ENCODE data around the gene LAMC3. TPM values are rescaled to one million over a fixed set of nuclear protein-coding genes. Genes with fewer than 3 reads are reported as not detected.

LAMC3 gene
- total RNA-seq, 2 donors from 2014 or later = 3.9 to 16.8 TPM

DNA sequence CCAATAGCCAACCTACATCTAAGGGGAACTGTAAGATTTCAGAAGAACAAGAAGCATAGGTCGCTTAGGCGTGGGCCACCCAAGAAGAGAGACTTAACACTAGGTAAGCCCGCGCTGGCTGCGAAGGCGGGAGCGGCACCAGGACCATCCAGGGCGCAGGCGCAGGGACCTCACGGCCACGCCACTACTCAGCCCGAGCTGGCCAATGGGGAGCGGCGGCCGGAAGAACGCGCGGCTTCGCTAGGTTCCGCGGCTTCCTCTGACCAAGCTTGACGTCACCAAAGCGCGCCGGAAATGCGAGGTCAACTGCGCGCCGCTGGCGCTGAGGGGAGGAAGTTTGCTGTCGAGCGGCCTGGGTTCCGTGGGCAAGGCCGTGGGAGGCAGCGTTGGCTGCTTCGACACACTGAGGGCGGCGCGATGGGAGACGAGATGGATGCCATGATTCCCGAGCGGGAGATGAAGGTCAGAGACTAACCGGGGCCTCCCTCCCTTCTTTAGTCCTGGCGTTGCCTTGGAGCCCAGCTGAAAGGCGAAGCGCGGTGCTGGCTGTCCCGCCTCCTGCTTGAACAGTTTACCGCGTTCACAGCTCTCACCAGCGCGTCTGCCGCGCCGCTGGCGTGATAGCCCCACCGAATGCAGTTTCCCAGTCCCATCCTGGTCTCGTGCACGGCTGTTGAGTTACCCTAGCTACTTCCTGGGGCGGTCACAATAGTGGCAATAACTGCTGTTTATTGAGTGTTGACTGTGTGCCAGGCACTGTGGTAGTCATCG, 116.5 kb downstream of the LAMC3 start, which contains the start of gene NUP214:
TSS of gene NUP214 (plus strand) at position 299 of the 771 bp plus-strand sequence. CDS start at position 418, 119 bp downstream.
- Histone ChIP-seq H3K27ac (peak within 1 kb of the TSS; percentile 65 to 83 (median 80)), H3K4me1 (peaks cover 21% of the 10 kb centered on the region), H3K4me3 (peak within 1 kb of the TSS; percentile 75 to 80), H3K36me3 (replicated peaks in 1 of 2; ENCODE audit: insufficient read depth in 1 of 2, low read depth in 2 of 2) (peaks cover 0 to 12% of the 10 kb centered on the region in 2 donors), H3K27me3 (no peaks in the 10 kb centered on the region), H3K9me3 (no peaks in the 10 kb centered on the region)
- peak; percentile 100 for ATAC-seq
- WGBS, 2 donors = 1 to 2% methylated on average over 26 to 60 of the region's 61 CpGs
- intact Hi-C loops (cut with DNase I) = no loop called here
- TF ChIP-seq, protein P1, sequence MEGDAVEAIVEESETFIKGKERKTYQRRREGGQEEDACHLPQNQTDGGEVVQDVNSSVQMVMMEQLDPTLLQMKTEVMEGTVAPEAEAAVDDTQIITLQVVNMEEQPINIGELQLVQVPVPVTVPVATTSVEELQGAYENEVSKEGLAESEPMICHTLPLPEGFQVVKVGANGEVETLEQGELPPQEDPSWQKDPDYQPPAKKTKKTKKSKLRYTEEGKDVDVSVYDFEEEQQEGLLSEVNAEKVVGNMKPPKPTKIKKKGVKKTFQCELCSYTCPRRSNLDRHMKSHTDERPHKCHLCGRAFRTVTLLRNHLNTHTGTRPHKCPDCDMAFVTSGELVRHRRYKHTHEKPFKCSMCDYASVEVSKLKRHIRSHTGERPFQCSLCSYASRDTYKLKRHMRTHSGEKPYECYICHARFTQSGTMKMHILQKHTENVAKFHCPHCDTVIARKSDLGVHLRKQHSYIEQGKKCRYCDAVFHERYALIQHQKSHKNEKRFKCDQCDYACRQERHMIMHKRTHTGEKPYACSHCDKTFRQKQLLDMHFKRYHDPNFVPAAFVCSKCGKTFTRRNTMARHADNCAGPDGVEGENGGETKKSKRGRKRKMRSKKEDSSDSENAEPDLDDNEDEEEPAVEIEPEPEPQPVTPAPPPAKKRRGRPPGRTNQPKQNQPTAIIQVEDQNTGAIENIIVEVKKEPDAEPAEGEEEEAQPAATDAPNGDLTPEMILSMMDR (IDR thresholded peaks at IDR 0.05) = peak in 1 of 7 experiments; percentile 28
- TF ChIP-seq POLR2A (IDR thresholded peaks at IDR 0.05) = peak; percentile 77 to 95 (median 94)
- peak; percentile 99 for DNase-seq

DNA sequence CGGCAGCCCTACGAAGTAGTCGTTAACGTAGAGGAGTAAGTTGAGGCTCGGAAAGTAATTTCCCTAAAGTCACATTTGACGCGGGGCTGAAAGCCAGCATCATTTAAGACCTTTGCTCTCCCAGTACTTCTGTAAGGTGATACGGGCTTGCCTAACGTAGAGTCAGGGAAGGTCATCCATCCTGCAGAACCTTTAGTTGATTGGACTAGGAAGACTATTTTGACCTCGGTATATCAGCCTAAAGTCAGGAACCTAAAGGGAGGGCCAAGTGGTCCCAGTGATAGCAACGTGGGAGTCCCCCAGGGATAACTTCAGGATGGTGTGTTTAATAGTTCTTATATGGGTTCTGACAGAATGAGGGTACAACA, 117.1 kb downstream of the LAMC3 start:
- TF ChIP-seq POLR2A (IDR thresholded peaks at IDR 0.05) = no peak
- TF ChIP-seq, protein P1 (IDR thresholded peaks at IDR 0.05) = no peak
- ATAC-seq (no peak), DNase-seq (peak in 1 of 4 donors; percentile 14)
- Histone ChIP-seq H3K4me1 (peaks cover 21% of the 10 kb centered on the region), H3K27me3 (no peaks in the 10 kb centered on the region), H3K36me3 (replicated peaks in 1 of 2; ENCODE audit: insufficient read depth in 1 of 2, low read depth in 2 of 2) (peaks cover 0 to 13% of the 10 kb centered on the region in 2 donors), H3K9me3 (no peaks in the 10 kb centered on the region), H3K4me3 (peak overlapping the region; percentile 75 to 80), H3K27ac (peak overlapping the region; percentile 65 to 83 (median 80))
- intact Hi-C loops (cut with DNase I) = no loop called here
- 0% methylated on average over 3 to 11 of the region's 11 CpGs for WGBS, 2 donors

DNA sequence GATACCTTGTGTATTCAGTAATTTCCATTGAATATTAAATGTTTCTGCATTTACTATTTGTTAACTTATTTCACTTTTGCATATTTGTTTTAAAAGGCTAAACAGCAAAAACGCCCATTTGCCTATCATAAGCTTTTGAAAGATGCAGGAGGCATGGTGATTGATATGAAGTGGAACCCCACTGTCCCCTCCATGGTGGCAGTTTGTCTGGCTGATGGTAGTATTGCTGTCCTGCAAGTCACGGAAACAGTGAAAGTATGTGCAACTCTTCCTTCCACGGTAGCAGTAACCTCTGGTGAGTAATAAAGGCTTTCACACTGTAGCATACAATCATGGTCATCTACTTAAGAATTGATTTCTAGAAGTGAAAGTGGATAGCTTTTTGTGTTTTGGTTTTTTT, 120.2 kb downstream of the LAMC3 start:
- DNase-seq = no peak
- H3K27ac ChIP-seq = no peak overlapping the region
- H3K36me3 ChIP-seq (replicated peaks in 1 of 2; ENCODE audit: insufficient read depth in 1 of 2, low read depth in 2 of 2) = peaks cover 5 to 35% of the 10 kb centered on the region in 2 donors
- ATAC-seq = no peak
- H3K4me1 ChIP-seq = peaks cover 21% of the 10 kb centered on the region
- intact Hi-C loops (cut with DNase I) = no loop called here
- no peaks in the 10 kb centered on the region for H3K9me3 ChIP-seq
- TF ChIP-seq, protein P1 (IDR thresholded peaks at IDR 0.05) = no peak
- no peak for TF ChIP-seq POLR2A (IDR thresholded peaks at IDR 0.05)
- WGBS, 2 donors = 70 to 78% methylated on average over 3 of the region's 3 CpGs
- H3K4me3 ChIP-seq = no peak overlapping the region
- no peaks in the 10 kb centered on the region for H3K27me3 ChIP-seq

DNA sequence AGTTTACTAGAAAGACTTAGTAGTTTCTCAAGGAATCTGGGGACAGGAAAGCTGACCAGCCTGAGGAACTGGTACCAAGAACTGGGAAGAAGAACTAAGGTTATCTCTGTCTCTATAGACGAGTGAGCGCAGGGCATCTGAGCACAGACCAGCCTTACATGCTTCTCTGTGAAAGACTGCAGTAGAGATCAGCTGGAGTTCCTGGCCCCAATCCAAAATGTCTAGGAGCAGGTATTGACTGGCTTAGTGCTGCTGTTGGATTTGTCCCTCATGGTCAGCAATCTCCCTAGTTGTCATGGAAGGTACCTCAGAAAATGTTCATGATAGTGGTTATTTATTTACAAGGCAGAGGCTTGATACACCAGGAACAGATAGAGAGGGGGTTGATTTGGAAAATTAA, 129.7 kb downstream of the LAMC3 start:
- no peaks in the 10 kb centered on the region for H3K9me3 ChIP-seq

More for the DNA sequence above, 129.7 kb downstream of the LAMC3 start:
- 52 to 55% methylated on average over 2 of the region's 2 CpGs for WGBS, 2 donors
- H3K27ac ChIP-seq = no peak overlapping the region
- DNase-seq (peak; percentile 54 to 77 (median 70)), ATAC-seq (peak; percentile 47)
- H3K4me1 ChIP-seq = no peaks in the 10 kb centered on the region
- no peak overlapping the region for H3K4me3 ChIP-seq
- intact Hi-C loops (cut with DNase I) = no loop called here
- H3K36me3 ChIP-seq (replicated peaks in 1 of 2; ENCODE audit: insufficient read depth in 1 of 2, low read depth in 2 of 2) = peaks cover 13 to 58% of the 10 kb centered on the region in 2 donors
- no peaks in the 10 kb centered on the region for H3K27me3 ChIP-seq
- no peak for TF ChIP-seq POLR2A (IDR thresholded peaks at IDR 0.05)
- TF ChIP-seq, protein P1 (IDR thresholded peaks at IDR 0.05) = no peak
